NCI-H345 treated with DMSO at 0.1 percent for 48 hours (cell line): ENCODE measurements around the gene PPFIA3.

ENCODE experiments used
- DNase-seq: peaks from one replicate; lab custom pipeline; 2025; ENCODE audit not compliant: unreplicated experiment; lab: John Stamatoyannopoulos, UW

The PPFIA3 gene

DNA sequence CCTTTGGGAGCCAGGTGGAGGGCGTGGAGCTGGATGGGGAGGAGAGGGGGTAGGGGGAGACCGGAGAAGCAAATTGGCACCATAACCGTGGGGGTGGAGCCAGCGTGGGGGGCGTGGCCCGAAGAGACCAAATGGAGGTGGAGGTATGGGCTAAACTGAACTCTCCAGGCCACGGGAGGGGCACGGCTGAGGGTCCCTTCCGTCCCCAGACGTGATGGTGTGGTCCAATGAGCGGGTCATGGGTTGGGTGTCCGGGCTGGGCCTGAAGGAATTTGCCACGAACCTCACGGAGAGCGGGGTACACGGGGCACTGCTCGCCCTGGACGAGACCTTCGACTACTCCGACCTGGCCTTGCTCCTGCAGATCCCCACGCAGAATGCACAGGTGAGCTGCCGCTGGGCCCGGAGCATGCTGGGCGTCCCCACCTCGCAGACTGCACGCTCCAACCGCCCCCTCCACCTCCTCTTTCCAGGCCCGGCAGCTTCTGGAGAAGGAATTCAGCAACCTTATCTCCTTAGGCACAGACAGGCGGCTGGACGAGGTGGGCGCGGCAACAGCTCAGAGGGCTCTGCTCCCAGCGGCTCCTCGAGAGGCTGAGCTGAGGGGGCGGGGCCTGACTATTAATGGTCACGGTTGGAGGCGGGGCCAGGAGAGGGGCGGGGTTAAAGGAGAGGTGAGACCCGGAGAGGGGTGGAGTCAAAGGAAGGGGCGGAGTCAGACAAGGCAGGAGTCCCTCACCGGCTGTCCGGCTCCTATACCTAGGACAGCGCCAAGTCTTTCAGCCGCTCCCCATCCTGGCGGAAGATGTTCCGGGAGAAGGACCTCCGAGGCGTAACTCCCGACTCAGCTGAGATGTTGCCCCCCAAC is 29.7 kb downstream of the PPFIA3 start:
- DNase-seq: peak; percentile 74

DNA sequence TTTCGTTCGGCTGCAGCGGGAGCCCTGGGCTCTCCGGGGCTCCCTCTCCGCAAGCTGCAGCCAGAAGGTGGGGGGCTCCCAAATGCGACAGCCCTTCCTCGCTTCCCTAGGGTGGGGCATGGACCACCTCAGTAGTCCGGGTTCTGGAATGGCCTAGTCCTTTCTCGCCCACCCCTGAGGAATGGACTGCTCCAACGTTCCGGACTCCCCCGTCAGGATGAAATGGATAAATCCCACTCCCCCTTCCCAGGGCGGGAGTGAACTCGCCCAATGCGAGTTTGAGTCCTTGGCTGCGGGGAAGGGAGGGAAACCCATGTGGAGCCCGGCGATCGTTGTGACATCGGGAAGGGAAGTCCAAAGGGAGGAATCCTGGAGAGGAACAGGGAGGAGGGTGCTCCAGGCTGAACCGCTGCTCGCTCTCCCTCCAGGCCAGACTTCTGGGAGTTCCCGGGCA is 30.3 kb downstream of the PPFIA3 start:
- DNase-seq: peak; percentile 15

DNA sequence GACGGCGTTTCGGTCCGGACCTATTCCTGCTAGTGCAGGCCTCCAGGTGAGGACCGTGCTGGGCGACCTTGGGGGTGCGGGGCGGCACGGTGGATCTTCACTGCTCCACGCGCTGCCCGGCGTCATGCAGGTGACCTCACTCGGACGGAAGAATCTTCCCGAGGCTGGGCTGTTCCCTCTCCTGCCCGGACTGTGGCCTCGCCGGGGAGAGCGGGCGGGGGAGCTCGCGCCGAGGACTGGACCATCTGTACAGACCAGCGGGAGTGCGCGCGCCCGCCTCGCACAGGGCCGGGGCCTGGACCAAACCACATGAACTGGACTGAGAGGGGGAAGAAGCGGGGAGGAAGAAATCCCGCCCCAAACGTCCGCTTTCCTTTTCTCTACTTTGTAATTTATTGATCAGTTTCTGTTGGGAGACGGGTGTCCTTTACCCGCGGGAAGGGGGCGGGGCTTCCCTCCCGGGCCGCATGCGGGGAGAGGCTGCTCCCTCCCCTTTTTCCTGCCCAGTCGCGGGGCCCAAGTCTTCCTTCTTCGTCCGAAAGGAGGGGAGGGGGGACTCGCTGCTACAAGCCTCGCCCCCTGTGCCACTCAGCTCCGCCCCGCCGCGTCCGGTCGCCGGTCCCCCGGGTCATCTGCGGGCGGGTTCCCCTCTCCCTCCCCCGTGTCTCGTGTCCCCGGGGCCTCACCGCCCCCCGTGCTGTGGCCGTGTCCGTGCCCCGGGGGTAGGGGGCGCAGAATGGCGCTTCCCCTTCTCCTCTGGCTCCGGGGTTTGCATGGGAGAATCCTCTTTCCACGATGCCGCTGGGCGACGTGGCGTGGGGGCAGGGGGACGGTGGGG is 31.0 kb downstream of the PPFIA3 start:
- DNase-seq: peak; percentile 74

DNA sequence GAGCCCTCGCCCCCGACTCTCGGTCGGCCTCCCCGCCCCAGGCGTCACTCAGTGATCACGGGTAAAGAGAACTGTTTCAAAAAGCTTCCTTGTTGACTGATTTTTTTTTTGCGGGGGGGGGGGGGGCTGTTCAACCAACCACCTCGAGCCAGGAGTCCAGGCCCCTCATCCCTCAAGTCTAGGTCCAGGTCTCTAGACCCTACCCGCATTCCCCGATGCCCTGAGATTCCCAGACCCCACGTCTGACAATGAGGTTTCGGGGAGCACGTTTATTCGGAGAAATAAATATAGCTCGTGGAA is 31.6 kb downstream of the PPFIA3 start:
- DNase-seq: no peak

DNA sequence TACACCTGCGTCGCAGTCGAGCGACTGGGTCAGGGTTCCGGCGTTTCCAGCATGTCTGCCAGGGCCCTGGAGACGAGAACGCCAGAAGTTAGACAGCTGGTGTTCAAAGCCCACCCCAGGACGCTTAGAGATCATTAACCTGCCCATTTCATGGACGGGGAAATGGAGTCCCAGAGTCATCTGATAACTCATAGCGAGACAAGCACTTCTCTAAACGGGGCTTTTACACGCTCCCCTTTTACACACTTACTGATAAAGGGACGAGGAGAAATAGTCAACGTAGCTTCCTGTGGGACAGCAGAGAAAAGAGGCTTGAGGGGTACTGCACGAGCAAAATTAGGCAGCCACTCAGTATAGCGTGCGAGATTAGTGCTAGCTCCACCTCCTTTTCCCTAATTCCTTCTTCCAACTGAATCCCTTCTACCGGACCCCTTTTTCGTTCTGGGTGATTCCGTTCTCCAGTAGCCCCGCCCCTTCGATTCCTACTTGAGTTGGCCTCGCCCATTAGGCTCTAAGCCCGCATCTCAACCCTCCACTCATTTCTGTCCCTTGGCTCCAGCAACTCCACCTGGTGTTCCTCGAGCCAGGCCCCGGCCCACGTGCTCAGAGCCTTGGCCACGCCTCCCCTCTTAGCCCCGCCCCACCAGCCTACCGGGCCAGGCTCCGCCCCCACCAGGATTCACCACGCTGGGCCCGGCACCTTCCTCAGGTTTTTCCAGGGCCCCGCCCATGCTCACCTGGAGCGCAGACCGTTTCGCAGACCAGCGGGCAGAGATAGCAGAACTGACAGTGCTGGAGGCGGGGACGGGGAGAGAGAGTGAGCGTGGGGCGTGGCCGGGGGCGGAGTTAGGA is 32.1 kb downstream of the PPFIA3 start:
- DNase-seq: peak; percentile 68

DNA sequence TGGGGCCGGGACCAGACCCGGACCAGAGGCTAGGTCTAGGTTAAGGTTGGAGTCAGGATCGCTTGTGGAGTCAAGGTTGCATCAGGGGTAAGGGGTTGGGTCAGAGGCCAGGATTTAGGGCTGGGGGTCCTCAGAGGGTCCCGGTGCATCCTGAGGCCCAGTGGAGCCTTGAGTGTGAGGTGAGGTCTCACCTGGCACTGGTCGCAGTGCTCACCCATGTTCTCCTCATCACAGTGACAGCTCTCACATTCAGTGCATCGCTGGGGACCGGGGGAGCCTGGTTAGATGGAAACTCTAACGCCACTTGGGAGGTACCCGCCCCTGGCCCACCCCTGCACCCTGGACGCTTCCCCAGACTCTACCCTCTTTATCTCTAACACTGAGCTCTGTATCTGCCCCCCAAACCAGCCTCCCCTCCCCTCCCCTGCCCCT is 32.8 kb downstream of the PPFIA3 start:
- DNase-seq: no peak

DNA sequence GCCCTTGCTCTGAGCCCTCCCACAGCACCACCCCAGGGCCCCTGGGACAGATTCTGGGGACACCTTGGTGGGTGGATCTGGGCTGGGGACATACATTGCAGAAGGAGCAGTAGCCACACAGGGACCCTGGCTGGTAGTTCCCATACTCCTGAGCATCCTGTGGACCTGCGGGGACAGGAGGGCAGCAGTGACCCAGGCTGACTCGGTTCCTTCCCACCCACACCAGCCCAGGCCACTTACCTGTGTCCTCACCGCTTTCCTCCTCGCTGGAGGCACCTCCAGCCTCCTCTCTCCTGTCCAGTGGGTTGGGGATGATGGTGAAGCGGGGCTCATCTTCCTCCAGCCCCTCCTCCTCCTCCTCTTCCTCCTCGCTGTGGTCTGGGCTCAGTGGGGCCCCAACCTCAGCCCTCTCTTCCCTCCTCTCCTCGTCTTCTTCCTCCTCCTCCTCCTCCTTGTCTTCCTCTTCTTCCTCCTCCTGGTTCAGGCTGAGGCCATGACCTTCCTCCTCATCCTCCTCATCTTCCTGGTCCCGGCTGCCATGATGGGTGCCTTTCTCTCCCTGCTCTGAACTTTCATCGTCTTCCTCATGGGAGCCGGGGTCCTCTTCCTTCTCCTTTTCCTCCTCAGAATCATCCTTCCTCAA is 33.9 kb downstream of the PPFIA3 start:
- no peak for DNase-seq

DNA sequence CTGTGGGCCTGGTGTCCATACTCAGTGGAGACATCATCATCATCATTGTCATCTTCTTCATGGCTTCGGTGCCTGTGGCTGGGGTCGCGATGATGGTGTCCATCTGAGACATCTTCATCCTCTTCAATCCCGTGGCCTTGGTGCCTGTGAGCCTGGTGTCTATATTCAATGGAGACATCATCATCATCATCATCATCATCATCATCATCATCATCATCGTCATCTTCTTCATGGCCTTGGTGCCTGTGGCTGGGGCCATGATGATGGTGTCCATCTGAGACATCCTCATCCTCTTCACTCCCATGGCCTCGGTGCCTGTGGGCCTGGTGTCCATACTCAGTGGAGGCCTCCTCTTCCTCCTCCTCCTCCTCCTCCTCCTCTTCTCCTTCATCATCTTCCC is 34.9 kb downstream of the PPFIA3 start:
- DNase-seq: no peak

DNA sequence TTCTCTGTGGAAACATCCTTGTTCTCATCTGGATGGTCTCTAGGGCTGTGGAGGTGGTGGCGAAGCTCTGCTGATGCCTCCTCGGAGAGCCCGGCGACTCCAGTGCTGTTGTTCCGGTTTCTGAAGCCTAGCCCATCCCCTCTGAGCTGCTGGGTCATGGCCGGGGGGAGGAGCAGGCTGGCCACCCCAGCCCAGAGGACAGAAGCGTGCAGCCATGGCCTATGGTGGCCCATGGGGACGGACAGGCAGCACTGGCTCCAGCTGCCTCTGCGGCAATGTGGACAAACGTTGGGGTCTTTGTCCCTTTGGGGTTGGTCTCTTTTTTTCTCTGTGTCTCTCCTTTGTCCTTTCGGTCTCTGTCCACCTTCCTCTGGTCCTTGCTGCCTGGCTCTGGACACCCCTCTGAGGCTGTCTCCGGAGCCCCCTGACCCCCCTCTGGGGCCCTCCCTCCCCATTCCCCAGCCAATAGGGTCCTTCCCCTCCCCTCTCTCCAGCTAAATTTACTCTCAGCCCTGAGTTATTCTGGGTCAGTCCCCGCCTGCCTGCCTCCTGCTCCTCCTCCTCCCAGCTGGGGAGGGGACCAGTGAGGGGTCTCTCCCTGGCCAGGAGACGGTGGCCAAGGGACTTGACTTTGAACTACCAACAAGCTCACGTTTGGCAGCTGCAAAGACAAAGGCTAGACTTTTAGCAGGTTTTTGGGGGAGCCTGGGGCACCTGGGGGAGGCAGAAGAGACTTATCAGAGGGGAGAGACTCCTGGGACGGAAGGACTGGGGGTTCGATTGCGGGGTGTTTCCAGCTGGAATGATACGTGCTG is 35.9 kb downstream of the PPFIA3 start, which contains the start of gene HRC:
TSS of gene HRC (minus strand) at position 392 of the 815 bp plus-strand sequence. CDS start at position 233, 159 bp downstream.
- no peak for DNase-seq

DNA sequence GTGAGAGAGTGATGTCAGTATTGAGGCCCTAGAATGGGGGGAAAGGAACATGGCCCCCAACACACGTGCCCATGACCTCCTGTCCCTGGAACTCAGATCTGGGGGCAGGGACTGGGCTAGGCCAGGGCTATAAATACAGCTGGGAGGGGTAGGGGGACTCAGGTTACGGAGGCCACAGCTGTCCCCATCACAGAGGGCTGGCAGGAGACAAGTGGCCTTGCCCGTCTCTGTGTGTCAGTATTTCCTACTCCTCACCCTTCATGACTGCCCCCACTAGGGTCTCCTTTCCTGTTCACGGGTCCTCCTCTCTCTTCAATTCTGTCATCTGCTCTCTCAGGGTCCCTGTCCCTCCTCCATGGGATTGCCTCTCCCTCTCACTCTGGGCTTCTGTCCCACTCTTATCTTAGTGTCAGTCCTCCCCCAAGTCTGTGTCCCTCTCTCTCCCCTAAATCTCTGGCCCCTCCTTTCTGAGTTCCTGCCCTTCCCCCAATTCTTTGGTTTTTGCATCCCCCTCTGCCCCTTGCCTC is 36.5 kb downstream of the PPFIA3 start:
- DNase-seq: no peak

DNA sequence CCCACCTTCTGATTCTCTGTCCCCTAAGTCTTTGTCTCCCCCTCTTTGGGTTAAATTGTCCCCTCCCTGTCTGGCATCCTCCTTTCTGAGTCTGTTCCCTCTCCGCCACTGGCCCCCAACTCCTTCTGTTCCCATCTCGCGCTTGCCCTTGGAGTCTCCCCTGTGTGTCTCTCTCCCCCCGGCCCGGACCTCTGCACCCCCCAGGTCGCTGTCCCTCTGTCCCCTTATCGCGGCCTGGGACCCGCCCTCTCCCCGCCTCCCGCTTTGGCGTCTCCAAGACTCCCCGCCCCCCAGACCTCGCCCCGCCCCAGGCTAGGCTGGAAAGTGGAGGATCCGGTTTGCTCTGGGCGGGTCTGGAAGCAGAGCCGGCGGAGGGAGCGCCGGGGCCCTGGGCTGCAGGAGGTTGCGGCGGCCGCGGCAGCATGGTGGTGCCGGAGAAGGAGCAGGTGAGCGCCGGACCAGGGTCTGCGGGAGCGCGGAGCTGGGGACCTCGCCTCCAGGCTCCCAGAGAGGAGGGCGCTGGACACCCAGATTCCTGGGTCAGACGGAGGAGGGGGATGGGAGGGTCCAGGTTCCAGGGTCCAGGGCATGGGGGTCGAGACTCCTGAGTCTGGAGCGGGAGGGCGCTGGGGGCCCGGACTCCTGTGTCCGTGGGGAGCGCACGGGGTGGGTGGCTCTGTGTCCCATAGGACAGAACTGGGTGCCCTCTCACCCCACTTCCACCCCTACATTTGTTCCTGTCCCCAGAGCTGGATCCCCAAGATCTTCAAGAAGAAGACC is 38.3 kb downstream of the PPFIA3 start, which contains the start of gene TRPM4:
TSS of gene TRPM4 (plus strand) at position 348 of the 780 bp plus-strand sequence. CDS start at position 423, 75 bp downstream.
- DNase-seq: peak; percentile 55

DNA sequence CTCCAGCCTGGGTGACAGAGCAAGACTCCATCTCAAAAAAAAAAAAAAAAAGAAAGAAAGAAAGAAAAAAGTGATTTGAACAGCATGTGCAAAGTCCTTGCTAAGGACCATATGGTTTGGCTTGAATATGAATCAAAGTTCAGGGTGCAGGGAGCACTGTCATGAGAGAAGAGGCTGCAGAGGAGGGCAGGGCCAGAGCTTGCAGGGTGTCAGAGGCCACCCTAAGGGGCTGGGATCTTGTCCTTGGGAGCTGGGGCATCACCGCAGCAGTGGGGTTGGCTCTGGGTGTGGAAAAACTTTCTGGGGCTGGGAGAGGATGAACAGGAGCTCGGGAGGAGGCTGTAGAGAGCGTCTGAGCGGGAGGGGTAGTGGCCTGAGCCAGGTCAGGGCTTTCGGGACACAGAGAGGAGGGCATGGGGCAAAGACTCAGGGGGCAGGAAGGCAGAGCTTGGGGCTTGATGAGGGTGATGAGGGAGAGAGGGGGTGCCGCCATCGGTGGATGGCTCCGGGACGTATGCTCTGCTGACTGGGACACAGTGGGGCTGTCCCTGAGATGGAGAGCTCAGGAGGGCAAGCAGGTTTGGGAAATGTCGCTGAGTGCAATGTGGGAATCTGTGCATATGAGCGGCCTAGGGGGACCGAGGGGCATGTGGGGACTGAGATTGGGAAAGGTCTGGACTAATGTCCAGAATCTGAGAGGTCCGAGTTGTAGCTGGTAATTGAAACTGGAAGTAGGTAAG is 41.3 kb downstream of the PPFIA3 start:
- no peak for DNase-seq

DNA sequence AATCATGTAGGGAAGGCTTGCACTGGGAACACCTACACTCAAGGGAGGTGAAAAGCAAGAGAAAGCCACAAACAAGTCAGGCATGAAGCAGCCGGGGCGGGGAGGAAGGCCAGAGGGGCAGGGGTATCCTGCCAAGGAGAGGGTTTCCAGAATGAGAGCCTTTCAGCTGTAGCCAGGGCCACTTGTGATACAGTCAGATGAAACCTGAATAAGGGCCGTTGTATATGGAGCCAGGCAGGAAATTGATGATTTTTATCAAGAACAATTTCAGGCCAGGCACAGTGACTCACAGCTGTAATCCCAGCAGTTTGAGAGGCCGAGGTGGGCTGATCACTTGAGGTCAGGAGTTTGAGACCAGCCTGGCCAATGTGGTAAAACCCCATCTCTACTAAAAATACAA is 42.6 kb downstream of the PPFIA3 start:
- DNase-seq: no peak

DNA sequence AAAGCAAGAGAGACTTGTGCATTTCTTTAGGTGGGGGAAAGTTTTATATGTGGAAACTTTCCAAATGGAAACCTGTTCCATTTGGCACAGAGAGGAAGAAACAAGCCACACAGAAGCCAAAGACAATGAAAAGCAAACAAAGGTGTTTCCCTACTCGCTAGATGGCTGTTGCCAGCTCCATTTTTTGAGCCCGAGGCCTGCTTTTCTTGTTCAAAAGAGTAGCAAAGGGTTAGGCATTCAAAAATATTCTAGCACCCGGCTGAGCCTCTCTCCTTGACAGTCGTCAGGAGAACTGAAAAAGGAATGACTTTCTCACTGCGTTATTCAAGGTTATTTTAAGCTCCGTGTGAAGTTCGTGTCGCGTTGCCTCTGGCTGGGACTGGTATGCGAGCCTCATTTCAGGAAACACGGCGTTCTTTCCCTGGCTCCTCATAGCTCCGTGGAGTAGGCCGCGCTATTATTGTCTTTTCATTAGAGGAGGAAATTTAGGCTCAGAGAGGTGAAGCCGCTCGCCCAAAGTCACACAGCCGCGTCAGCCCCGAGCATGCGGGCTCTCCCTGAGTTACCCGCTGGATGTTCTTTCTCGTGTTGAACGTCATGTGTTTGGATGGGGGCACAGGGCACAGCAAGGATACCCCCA is 45.9 kb downstream of the PPFIA3 start:
- no peak for DNase-seq

DNA sequence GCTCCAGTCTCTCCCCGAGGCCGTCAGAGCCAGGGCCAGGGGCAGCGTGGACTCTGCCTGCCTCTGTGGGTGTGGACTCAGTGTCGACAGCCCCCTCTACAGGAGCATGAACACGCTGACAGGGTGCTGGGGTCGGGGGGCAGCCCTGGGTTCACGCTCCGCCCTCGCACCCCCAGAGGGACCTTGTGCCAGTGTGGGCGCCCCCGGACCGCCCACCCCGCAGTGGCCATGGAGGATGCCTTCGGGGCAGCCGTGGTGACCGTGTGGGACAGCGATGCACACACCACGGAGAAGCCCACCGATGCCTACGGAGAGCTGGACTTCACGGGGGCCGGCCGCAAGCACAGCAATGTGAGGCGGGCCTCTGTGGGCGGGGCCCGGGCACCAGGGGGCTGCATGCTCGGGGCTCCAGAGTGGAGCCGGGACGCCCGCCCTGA is 46.5 kb downstream of the PPFIA3 start:
- DNase-seq: no peak

DNA sequence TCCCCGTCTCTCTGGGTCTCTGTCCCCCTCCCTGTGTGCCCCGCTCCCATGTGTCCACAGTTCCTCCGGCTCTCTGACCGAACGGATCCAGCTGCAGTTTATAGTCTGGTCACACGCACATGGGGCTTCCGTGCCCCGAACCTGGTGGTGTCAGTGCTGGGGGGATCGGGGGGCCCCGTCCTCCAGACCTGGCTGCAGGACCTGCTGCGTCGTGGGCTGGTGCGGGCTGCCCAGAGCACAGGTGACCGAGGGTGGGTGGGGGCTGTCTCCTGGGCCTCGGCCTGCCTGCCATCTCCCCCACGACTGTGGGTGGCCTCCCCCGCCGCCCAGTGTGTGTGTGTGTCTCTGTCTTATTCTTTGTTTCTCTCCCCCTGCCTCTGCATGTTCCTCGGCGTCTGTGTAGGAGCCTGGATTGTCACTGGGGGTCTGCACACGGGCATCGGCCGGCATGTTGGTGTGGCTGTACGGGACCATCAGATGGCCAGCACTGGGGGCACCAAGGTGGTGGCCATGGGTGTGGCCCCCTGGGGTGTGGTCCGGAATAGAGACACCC is 48.6 kb downstream of the PPFIA3 start:
- DNase-seq: no peak

DNA sequence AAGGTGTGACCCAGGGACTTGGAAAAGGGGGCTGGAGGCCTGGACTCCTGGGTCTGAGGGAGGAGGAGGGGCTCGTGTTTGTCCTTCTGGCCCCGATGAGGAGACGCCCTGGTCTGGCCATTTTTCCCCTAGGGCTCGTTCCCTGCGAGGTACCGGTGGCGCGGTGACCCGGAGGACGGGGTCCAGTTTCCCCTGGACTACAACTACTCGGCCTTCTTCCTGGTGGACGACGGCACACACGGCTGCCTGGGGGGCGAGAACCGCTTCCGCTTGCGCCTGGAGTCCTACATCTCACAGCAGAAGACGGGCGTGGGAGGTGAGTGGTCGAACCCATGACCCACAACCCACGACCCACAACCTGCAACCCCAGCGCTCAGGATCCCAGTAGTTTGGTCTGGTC is 49.1 kb downstream of the PPFIA3 start:
- no peak for DNase-seq
